Measurements from ENCODE around the gene LGR4. TPM values are rescaled to one million over a fixed set of nuclear protein-coding genes. Genes with fewer than 3 reads are reported as not detected.

LGR4 gene
- total RNA-seq, 1 experiment from 2014 or later = 99.2 TPM

- Histone ChIP-seq H3K27ac (ENCODE audit: insufficient read length, low read depth, low read length) (no peak overlapping the region), H2BK12ac (ENCODE audit: insufficient read length, low read depth, low read length) (no peak overlapping the region), H3K14ac (ENCODE audit: insufficient read depth, low read length) (no peak overlapping the region), H3K27me3 (ENCODE audit: insufficient read depth, low read length) (no peaks in the 10 kb centered on the region), H3K56ac (ENCODE audit: insufficient read length, low read depth, low read length) (no peak overlapping the region), H2AK5ac (ENCODE audit: insufficient read length, low read length) (no peak overlapping the region), H2BK5ac (ENCODE audit: insufficient read length, low read length) (no peak overlapping the region), H3K4ac (ENCODE audit: low read depth, low read length) (no peak overlapping the region), H4K8ac (replicated peaks; ENCODE audit: insufficient read length, low read depth, low read length) (no peak overlapping the region), H2BK120ac (ENCODE audit: low read depth, low read length, poor library complexity, severe bottlenecking) (no peak overlapping the region), H2BK20ac (ENCODE audit: low read depth, low read length, poor library complexity, severe bottlenecking) (no peak overlapping the region), H3K4me2 (ENCODE audit: insufficient read depth, insufficient read length, low read length) (no peak overlapping the region), H4K20me1 (ENCODE audit: control insufficient read depth, insufficient read depth, insufficient read length) (no peaks in the 10 kb centered on the region), H4K91ac (ENCODE audit: insufficient read length, low read depth, low read length) (no peak overlapping the region), H3K9me3 (ENCODE audit: control insufficient read depth, low read depth, low read length) (no peaks in the 10 kb centered on the region), H4K5ac (ENCODE audit: insufficient read length, low read depth, low read length) (no peak overlapping the region), H3K23me2 (ENCODE audit: insufficient read length, low read depth, low read length, poor library complexity, severe bottlenecking) (no peaks in the 10 kb centered on the region), H3K79me1 (ENCODE audit: insufficient read depth, low read depth, low read length, poor library complexity, severe bottlenecking) (no peaks in the 10 kb centered on the region), H3K18ac (ENCODE audit: insufficient read length, low read depth, low read length) (no peak overlapping the region), H3K23ac (ENCODE audit: insufficient read length, low read depth, low read length) (no peak overlapping the region), H3T11ph (ENCODE audit: low read length) (no peak overlapping the region), H3K9ac (ENCODE audit: extremely low read depth, insufficient read length, low read length) (no peak overlapping the region), H3K79me2 (ENCODE audit: insufficient read depth, low read length) (no peaks in the 10 kb centered on the region), H2BK15ac (ENCODE audit: low read depth, low read length) (no peak overlapping the region), H3K4me1 (ENCODE audit: insufficient read depth, low read length) (peaks cover 3% of the 10 kb centered on the region; the same call in 1 of the 2 replicates), H2AFZ (ENCODE audit: low read length) (no peak overlapping the region)
- no peaks in the 10 kb centered on the region for H3K27me3 Mint-ChIP-seq (ENCODE audit: low read depth)
- H3K27ac Mint-ChIP-seq = peak overlapping the region in 1 of 3 experiments; percentile 83; a peak in 2 of 7 replicates
- no peak overlapping the region for H3K4me3 Mint-ChIP-seq
- no CpG with 5 or more reads among the region's 1 CpG for WGBS (ENCODE audit: extremely low coverage, insufficient read length, low lambda C conversion rate)
- DNase-seq = no peak
- peaks cover 62 to 72% of the 10 kb centered on the region in 2 experiments for H3K4me1 Mint-ChIP-seq
- no peak for TF ChIP-seq CTCF (conservative IDR thresholded peaks at IDR 0.05)
- H3K9me3 Mint-ChIP-seq = no peaks in the 10 kb centered on the region
- peaks cover 8 to 46% (median 25%) of the 10 kb centered on the region in 3 experiments; a peak in 6 of 7 replicates for H3K36me3 Mint-ChIP-seq (ENCODE audit: insufficient read depth in 1 of 3, low read depth in 3 of 3)
These were observed 83.7 kb downstream of the LGR4 start for GRCh38 chr11:27388869-27389268.

All from H9 (cell line).